Stimulated activated CD4-positive, alpha-beta T cell treated with anti-CD3 and anti-CD28 coated beads, Interleukin-1b, Interleukin-23, amount 100 ng/mL, for 1 hour (primary cell): Measurements from ENCODE around the gene TMEM174.
"Not testable (repeated sequence)": the region's sequence is repeated elsewhere in the genome, so short reads cannot be mapped to it uniquely, and the experiment has no call there.

Experiments
- DNase-seq, 2 donors: peaks; one replicate each; pipeline ENCODE4 v3.0.0-alpha.2; 2020; ENCODE audit warnings: low read depth in 2 of 2

TMEM174 gene

DNA sequence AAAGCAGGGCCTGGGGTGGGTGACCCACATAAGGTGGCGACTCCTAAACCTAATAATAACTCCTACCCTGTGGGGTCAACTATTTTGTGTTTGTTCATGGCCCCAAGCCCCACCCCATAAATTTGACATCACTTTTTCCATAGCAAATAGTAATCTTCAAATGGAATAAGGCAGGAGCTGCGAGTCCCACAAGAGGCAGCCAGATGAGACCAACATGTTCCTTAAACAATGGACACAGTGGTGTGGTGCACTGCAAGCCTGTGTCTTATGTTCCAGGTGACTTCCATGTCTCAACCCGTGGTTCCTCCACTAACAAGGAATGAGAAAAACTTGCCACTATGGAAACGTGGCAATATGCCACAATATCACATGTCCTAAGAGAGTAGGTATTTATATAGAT, 20.6 kb downstream of the TMEM174 start:
- no peak for DNase-seq

DNA sequence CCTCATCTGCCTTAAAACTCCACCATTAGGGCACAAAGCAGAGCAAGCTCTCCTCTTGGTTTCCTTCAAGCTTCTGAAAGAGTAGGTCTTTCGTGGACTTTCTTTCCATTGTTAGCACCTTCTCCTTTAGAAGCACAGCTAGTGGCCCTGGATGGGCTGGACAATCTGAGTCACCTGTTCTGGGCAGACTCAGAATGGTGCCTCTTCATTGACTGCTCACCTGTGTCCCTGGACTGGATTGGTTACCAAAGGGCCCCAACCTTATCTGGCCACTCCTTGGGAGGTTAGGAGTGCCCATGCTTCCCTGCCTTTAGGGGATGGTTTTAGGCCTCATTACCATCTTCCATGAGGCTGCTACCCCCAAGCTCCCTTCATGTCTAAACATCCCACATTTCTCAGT, 23.2 kb downstream of the TMEM174 start:
- DNase-seq: no peak

DNA sequence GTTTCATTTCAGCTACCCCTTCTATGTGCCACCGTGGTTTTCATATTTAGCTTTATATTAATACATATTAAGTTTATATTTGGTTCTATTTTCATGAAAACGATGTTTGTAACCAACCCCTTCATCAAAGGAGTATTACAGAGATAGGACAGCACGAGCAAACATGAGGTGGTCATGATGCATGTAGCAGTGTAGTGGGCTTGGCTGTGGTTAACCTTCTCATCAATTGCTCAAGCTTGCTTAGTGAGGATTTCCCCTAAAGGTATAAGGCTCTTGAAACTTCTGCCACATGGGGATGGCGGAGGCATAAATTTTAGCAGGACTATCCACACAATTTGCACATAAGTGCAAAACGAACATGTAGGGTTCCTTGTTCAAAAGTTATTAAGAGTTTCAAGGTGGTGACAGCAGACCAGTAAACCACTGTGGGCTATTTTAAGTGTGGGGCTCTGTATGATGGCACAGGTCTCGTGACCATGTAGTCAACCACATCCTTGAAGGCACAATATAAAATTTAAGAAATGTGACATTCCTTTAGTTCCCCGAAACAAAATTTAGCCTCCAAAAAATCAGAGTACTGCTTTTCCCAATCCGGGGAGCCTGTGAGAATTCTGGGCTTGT, 24.8 kb downstream of the TMEM174 start:
- no peak for DNase-seq

DNA sequence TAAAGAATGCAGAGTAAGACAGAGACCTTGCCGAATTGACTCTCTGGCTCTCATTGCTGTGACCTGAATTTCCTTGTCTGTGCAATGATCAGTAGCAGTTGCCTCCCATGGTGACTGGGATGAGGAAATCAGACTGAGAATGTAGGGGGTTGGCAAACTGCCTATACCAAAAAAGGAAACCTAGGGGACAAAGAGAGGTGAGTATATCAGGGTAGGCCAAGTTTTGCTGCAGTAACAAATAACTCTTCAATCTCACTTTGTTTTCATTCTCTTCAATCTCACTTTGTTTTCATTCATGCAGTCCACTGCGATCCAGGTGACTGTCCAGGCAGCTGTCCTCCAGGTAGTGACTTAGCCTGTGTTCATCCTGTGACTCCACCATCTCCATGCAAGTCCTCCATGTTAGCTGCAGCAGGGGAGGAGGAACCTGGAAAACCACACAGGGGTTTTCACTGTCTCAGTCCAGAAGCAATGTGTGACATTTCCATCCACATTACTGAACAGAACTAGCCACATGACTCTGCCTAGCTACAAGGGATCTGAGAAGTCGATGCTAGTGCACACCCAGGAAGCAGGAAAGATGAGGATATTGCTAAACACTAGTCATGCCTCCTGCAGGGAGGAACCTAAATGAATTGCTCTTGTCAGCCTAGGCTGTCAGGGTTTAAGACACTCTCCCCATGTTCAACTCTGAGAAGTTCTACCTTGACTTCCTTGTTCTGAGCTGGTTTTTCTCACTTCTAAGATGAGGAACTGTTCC, 26.0 kb downstream of the TMEM174 start:
- DNase-seq: no peak

DNA sequence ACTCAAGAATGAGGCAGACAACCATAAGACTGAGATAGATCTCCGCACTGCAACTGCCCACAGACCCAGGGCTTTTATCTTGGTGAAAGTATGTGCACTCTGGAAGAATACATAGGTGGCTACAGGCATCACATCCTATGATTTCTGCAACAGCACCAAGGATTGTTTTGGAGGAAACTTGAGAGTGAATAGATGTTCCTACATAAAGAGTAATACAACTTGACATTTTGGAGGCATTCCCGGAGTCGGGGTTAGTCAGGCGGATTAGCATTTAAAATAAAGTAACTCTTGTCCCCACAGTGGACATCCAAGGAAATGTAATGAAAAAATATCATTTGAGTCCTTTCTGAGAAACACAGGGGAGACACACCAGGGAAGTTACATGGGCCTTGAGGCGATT, 26.7 kb downstream of the TMEM174 start:
- no peak for DNase-seq

DNA sequence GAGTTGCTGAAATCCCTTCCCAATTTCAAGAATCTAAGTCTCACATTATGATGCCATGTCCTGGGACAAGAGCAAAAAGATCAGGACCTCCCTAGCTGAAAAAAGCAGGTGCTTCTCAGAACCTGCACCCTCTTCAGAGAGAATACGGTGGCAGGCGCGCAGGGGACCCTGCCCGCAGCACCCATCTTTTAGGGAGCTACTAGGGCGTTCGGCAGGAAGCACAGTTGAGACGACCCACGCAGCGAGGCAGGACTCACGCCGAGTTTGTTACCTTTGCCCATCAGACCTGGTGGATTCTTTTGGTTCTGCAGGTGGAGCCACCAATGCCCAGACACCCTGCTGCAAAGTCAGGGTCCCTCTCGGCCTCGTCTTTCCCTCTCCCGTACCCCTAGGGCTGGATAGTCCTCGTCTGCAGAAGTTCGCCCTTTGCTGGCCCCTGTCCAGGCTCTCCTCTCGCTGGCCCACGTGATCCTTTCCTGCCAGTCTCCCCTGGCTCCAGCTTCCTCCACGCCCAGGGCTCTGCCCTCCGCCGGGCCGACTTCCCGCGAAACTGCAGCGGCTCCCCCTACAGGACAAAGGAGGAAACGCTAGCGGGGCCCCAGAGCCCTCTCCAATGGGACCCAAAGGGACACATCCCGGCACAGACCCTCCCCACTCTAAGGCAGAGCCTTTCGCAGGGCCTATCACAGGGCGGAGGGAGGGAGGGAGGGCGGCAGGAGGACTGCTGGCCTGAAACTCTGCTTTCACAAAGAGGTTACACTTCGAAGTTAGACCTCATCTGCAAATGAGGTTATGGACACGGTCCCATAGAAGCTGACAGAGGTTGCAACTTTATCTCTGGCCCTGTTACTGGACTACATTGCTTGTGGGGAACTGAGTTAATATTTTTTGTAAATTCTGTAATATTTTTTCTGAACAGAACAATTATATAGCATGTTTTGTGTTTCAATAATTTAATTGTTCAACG, 28.8 kb downstream of the TMEM174 start:
- peak; percentile 28 to 65 for DNase-seq

DNA sequence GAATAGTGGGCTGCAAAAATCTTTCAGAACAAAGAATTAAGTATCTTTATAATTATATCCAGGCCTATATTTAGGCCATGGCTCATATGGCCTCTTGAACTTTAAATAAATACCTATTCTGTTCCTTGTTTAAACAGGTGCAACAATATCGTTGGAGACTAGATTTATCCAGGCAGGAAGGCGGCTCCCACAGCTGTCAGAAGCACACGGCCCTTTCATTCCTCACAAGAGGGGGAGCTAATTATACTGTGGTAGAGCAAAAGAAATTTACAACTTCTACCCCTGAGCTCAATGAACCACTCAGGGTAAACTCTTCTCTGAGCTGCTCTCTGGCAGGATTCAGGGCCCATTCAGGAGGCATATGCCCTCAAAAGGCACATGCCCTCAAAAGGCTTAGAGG, 31.3 kb downstream of the TMEM174 start:
- DNase-seq: no peak

DNA sequence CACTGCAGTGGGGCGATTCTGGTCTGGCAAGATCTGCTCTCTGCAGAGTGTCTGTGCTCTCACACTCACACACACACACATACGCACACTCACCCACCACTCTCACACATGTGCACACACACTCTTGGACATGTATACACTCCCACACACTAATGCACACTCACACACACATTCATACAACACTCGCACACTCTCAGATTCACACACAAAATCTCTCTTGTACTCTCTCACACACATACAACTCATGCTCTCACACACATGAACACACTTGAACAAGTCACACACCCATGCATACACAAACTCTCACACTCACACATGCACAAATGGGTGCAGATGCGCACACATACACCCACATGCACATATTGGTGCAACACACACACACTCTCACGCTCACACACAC, 31.7 kb downstream of the TMEM174 start:
- no peak for DNase-seq

DNA sequence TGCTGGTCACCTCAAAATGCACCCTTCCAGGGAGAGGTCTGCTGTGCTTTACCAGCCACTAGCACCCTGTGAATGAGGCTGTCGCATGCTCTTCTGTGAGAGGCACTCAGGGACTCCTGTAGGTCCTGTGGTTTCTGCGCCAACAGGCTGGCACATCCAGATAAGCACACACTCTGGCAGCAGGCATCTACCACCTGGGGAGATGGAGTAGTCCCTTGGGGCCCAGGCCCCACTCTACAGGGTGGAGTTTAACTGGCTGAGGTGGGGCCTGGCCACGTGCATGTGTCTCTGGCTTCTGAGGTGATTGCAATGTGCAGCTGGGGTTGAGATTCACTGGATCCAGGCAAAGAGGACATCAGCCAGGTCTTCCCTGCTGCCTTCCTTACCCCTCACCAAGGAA, 32.3 kb downstream of the TMEM174 start:
- DNase-seq: no peak

DNA sequence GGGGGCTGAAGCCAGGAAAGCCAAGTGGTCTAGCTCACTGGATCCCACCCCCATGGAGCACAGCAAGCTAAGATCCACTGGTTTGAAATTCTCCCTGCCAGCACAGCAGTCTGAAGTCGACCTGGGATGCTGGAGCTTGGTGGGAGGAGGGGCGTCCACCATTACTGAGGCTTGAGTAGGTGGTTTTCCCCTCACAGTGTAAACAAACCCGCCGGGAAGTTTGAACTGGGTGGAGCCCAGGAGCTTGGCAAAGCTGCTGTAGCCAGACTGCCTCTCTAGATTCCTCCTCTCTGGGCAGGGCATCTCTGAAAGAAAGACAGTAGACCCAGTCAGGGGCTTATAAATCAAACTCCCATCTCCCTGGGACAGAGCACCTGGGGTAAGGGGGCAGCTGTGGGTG, 34.2 kb downstream of the TMEM174 start:
- DNase-seq: not testable (repeated sequence)

DNA sequence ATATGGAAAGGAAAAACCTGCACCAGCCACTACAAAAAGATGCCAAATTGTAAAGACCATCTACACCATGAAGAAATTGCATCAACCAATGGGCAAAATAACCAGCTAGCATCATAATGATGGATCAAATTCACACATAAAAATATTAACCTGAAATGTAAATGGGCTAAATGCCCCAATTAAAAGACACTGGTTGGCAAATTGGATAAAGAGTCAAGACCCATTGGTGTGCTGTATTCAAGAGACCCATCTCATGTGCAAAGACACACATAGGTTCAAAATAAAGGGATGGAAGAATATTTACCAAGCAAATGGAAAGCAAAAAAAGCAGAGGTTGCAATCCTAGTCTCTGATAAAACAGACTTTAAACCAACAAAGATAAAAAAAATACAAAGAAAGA, 36.1 kb downstream of the TMEM174 start:
- DNase-seq: not testable (repeated sequence)

DNA sequence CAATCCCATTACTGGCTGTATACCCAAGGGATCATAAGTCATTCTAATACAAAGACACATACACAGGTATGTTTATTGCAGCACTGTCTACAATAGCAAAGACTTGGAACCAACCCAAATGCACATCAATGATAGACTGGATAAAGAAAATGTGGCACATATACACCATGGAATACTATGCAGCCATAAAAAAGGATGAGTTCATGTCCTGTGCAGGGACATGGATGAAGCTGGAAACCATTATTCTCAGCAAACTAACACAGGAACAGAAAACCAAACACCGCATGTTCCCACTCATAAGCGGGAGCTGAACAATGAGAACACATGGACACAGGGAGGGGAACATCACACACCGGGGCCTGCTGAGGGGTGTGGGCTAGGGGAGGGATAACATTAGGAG, 39.7 kb downstream of the TMEM174 start:
- not testable (repeated sequence) for DNase-seq

DNA sequence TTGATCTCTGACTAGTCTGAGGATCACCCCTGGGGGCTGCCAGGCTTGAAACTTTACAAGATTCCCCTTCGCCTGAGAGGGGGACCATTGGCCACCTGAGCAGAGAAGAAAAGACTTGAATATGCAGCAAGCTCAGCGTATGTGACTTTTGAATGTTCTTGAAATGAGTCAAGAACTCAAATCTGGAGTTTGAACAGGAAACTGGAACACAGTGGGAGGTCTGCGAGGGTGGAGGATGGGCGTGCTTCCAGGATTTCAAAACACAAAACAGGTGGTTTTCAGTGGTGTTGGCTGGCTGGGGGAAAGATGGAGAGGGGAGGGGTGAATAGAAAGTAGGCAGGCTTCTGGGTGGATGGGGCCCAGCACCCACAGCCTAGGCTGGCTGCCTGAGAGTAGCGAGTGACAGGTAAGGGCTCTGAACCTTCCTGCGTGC, 40.6 kb downstream of the TMEM174 start:
- no peak for DNase-seq

DNA sequence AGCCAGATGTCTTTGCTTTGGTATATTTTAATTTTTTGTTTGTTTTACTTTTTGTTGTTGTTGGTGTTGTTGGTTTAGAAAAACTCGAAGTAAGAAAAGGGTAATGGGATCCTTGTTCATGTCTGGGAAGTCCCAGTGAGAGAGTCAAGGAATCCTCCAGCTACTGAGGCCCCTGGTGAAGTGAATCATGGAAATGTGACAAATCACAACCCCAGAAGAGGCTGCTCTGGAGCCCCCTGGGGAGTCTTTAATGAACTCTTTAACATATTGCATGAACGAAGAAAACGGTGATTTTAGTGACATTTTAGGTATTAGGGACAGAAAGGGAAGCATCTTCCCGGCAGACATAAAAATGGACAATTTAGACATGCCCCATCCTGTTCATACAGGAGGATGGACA, 41.3 kb downstream of the TMEM174 start:
- DNase-seq: no peak

DNA sequence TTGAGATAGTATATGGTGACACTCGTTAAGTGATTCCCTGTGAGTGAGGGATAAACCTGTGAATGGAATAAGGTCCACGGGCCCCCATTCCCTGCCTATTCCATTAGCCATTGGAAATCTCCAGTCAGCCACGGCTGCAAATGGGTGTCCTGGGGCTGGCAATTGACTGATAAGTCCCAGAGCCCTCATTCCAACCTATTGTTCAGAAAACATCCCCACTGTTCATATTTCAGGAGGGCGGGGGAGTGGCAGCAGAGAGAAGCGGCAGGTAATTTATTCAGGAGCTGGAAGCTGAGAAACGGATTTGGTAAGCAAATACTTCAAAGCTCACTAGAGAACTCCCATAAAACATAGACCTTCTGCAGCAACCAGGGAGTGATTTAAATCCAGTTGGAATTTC, 42.0 kb downstream of the TMEM174 start:
- DNase-seq: no peak

DNA sequence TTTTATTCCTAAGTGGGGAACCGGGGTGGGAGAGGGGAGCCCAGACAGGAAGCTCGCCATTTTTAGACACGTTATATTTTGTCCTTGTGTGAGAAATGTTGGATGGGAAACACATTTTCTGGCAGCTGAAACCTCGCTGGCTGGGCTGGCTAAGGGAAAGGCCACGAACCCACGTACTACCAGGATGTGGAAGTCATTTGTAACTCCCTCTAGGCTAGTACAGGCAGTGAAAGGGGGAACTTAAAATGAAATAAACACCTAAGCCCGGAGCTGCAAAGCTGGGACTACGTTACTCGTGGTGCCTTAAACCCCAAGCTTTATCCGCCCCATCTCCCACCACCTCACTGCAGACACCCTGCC, 42.5 kb downstream of the TMEM174 start:
- no peak for DNase-seq

DNA sequence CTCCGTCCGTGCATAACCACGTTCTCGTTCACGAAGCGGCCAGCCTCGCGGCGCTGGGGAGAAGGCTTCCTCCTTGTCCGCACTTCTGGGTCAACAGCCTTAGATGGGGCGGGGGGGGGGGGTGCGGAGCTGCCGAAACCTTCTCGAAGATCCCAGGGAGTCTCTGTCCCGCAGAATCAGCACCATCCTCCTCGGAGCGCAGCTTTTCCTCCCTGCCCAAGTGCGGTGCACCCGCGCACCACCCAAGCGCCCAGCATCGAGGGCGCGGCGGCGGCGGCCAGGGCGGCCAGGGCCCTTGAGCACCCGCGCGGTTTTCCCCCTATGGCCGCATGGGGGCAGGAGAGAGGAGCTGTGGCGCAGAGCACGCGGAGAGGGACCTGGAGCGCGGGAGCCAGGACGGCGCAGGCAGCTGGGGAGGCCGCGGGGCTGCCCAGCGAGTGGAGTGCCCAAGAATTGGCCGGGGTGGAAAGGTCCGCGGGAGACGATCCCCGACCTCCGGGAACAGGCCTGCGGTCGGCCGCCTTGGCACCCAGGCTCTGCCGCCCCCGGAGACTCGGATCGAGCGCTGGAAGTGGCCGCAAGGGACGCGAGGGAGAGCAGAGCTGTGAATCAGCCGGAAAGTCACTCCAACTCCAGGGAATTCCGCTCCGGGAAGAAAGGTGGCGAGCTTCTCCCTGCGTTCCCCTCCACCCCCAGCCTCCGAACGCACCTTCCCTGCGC, 43.1 kb downstream of the TMEM174 start:
- peak; percentile 14 to 35 for DNase-seq

DNA sequence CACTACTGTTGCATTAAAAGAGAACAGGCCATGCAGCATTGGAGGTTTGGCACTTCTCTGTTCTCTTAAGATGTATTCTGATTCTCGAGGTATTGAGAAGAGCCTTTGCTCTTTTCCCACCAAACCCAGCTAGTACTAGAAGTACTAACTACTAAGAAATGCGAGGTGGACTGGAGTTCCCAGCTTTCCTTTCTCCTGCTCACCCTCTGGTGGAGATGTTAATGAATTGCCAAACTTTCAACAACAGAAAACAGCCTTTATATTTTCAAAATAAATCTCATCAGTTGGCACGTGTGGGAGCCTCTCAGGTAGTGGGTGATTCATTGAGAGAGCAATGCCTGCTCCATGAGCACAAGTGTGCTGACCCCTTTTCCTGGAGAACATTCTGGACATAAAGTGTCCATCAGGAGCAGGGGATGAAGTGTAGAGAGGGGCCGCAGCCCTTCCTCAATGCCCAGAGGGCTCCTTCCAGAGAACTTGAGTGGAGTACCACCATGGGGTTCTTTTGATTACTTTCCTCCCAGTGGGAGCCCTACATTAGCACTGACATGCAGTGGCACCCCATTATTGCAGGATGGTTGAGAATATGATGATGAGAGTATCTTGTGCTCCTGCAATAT, 45.7 kb downstream of the TMEM174 start:
- no peak for DNase-seq

DNA sequence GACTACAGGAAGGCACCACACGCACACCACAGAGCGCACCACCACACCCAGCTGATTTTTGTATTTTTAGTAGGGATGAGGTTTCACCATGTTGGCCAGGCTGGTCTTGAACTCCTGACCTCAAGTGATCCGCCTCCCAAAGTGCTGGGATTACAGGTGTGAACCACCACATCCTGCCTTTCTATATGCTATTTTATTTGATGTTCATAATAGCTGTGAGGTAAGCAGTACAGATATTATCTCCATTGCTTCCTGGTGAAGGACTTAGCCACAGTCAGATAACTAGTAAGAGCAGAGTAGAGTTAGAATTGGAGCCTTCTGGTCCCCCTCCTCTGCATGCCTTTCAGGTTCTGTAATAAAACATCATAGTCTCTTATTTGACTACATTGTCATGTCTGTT, 46.3 kb downstream of the TMEM174 start:
- DNase-seq: not testable (repeated sequence)

DNA sequence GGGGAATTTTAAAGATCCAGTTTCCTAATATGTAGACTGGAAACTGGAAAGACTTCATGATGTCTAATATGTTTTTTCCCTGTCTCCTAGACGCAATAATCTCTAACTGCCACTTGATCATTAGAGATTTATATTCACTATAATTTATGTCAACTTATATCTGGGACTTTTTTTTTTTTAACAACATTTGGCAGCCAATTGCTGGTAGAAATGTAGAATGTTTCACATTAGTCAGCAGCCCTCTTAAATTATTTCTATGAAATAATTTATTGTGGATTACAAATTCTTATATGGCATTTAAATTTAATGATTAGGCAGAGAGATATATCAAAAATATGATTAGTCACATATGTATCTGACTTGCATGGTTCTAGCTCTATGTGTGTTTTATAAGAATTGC, 48.2 kb downstream of the TMEM174 start:
- no peak for DNase-seq

DNA sequence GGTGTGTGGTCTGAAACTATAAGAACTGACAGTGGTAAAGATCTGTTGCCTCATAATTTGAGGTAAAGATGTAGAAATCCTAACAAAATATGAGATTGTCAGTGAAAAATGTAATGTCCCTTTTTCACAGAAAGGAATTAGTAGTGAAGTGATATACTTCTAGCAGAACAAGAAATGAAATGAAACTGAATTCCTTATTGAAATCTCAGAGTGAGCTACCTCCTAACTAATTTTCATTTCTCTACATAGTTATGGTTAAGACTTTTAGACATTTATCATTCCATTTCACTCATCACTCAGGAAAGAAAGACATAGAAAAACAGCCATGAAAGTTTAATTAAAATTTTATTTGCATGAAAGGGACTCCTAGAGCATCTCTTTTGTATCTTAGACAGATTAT, 48.7 kb downstream of the TMEM174 start:
- DNase-seq: no peak
